Activated naive CD4-positive, alpha-beta T cell treated with Interleukin-2 at 50 U/mL for 16 hours (primary cell): ENCODE results near the gene BRME1.
A peak's percentile ranks its signal among the peaks of the same experiment; 100 is the strongest.
"Not testable (repeated sequence)": the region's sequence is repeated elsewhere in the genome, so short reads cannot be mapped to it uniquely, and the experiment has no call there.

ENCODE experiments used
- DNase-seq: peaks from one replicate; pipeline ENCODE4 v3.0.0-alpha.2; 2020

Gene BRME1

GRCh38 chr19:13864667-13865570 lies 41.0 kb downstream of the BRME1 start:
- DNase-seq = no peak

GRCh38 chr19:13864046-13864666 lies 41.8 kb downstream of the BRME1 start:
- no peak for DNase-seq

GRCh38 chr19:13861714-13862531 lies 44.0 kb downstream of the BRME1 start:
- peak; percentile 91 for DNase-seq

GRCh38 chr19:13861392-13861713 lies 44.6 kb downstream of the BRME1 start:
- no peak for DNase-seq

- DNase-seq = no peak
Observed at GRCh38 chr19:13860679-13861391, 45.1 kb downstream of the BRME1 start.

GRCh38 chr19:13859361-13859880 lies 46.5 kb downstream of the BRME1 start:
- DNase-seq = no peak

- no peak for DNase-seq
Observed at GRCh38 chr19:13856497-13856896, 49.4 kb downstream of the BRME1 start.

- not testable (repeated sequence) for DNase-seq
Observed at GRCh38 chr19:13852171-13852707, 53.7 kb downstream of the BRME1 start.

- not testable (repeated sequence) for DNase-seq
Observed at GRCh38 chr19:13851734-13852114, 54.2 kb downstream of the BRME1 start.

GRCh38 chr19:13850910-13851733 lies 54.8 kb downstream of the BRME1 start:
- peak; percentile 78 for DNase-seq

GRCh38 chr19:13849991-13850909 lies 55.7 kb downstream of the BRME1 start:
- DNase-seq = peak; percentile 75

GRCh38 chr19:13848798-13849676 lies 56.9 kb downstream of the BRME1 start:
- no peak for DNase-seq

GRCh38 chr19:13848340-13848677 lies 57.6 kb downstream of the BRME1 start:
- DNase-seq = no peak

- DNase-seq = peak; percentile 82
Observed at GRCh38 chr19:13847407-13848339, 58.2 kb downstream of the BRME1 start.

- peak; percentile 96 for DNase-seq
Observed at GRCh38 chr19:13846557-13847406, 59.1 kb downstream of the BRME1 start.

GRCh38 chr19:13844130-13844631 lies 61.7 kb downstream of the BRME1 start:
- no peak for DNase-seq
